Stimulated activated CD8-positive, alpha-beta memory T cell treated with anti-CD3 and anti-CD28 coated beads, Interleukin-12 subunit alpha, Interleukin-12 subunit beta, amount 100 ng/mL, for 4 hours (primary cell): ENCODE data around the gene HSPB8.

Experiments
- DNase-seq: peaks from one replicate; pipeline ENCODE4 v3.0.0-alpha.2; 2020; ENCODE audit warnings: low read depth

Gene HSPB8

GRCh38 chr12:119171291-119171690 lies 7.4 kb upstream of the HSPB8 start:
- no peak for DNase-seq

- no peak for DNase-seq
Observed at GRCh38 chr12:119171691-119172425, 6.9 kb upstream of the HSPB8 start.

- DNase-seq = no peak
Observed at GRCh38 chr12:119175081-119175480, 3.6 kb upstream of the HSPB8 start.

DNA sequence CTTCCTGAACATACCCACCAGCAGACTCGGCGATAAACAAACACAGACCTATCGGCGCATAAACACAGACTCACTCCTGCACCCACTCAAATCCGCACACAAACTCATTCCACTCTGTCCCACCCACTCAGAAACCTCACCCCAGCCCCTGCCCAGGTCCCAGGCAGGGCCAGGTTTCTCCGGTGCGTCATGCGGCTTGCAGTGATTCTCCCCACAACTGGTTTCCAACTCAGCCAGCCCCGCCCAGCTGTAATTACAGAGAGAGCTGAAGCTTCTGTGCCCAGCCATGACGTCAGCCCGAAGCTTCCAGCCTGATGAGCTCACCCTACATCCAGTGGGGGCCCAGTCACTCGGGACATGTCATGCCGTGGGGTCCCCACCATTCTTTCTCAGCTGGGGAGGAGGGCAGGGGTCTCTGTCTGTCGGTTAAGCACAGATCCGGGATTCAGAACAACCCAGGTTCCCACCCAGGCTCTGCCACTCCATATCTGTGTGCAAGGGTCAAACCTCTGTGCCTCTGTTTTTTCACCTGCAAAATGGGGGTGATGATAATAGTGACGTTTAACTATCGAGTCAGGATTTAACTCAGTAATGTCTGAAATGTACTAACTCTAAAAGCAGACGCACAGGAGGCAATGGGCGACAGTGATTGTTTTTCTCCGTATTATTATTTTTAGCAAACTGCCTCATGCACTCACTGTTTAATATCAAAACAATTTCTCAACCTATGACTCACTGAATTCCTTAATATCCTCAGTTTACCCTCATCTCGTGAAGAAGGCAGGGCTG lies 2.3 kb upstream of the HSPB8 start:
- no peak for DNase-seq

DNA sequence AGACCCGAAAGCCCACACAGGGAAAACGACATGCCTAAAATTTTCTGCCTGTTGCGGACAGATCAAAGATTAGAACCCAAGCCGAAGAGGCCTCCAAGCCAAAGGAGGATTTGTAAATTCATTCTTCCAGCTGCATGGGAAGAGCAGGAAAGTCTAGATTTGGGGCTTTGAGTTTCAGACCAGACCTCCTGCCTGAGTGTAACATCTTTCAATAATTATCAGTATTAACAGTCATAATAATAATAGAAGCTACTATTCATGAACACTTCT lies 1.7 kb upstream of the HSPB8 start:
- DNase-seq = no peak

- DNase-seq = no peak
Observed at GRCh38 chr12:119177724-119178380, 879 bp upstream of the HSPB8 start.

DNA sequence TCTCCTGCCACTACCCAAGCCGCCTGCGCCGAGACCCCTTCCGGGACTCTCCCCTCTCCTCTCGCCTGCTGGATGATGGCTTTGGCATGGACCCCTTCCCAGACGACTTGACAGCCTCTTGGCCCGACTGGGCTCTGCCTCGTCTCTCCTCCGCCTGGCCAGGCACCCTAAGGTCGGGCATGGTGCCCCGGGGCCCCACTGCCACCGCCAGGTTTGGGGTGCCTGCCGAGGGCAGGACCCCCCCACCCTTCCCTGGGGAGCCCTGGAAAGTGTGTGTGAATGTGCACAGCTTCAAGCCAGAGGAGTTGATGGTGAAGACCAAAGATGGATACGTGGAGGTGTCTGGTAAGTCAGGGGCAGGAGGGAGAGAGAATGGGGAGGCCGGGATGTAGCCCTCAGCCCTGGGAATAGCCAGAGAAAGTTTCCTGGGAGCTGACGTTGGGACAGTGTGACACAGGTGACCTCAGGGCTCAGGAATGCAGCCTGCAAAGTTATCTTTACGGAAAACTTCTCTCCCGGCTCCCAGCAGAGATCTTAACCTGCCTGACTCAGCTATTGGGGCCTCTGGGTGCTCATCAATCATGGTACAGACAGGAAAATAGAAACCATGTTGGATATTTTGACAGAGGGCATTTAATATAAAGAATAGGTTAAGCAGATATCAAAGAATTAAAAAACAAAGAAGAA lies 747 bp downstream of the HSPB8 start:
- DNase-seq = no peak

- DNase-seq = no peak
Observed at GRCh38 chr12:119180380-119181040, 1.8 kb downstream of the HSPB8 start.

DNA sequence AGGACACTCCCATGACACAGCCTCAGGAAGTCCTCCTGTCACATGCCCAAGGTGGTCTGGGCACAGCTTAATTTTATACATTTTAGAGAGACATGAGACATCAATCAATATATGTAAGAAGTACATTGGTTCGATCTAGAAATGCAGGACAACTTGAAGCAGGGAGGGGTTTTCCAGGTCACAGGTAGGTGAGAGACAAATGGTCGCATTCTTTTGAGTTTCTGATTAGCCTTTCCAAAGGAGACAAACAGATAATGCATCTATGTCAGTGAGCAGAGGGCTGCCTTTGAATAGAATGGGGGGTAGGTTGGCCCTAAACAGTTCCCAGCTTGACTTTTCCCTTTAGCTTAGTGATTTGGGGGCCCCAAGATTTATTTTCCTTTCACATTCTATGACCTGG lies 2.5 kb downstream of the HSPB8 start:
- no peak for DNase-seq

- no peak for DNase-seq
Observed at GRCh38 chr12:119181944-119182343, 3.2 kb downstream of the HSPB8 start.

GRCh38 chr12:119182701-119183493 lies 4.2 kb downstream of the HSPB8 start:
- no peak for DNase-seq

- DNase-seq = no peak
Observed at GRCh38 chr12:119183942-119184695, 5.4 kb downstream of the HSPB8 start.

DNA sequence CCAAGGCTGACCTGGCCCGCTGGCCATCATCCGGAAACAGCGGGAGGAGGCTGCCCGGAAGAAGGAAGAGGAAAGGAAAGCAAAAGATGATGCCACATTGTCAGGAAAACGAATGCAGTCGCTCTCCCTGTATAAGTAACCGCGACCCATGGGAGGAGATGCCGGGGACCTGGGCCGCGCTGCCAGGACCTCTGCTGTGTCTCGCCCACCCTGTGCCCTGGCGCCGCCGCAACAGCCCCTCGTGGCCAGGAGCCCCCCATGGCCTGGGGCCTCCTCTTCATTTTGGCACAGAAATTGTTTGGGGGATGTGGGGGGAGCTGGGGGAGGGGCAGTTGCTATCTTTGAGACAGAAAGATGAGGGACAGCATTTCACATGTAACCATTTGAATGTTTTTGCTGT lies 16.5 kb downstream of the HSPB8 start:
- no peak for DNase-seq

DNA sequence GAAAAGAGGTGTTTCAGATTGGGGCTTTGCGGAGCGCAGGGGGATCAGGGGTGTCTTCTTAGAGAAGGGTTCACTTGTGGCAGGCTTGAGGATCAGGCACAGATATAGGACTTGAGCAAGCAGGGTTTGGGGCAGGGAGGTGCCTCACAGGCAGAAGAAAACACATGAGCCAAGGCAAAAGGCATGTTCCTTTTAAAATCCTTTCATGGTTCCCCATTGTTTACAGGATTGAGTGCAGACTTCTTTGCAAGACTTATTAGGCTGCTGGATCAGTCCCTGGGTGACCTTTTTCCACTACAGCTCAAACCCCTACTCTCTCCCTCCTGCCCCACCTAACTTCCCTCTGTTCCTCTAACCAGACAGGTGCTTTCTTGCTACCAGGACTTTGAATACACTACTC lies 19.7 kb downstream of the HSPB8 start:
- DNase-seq = no peak

DNA sequence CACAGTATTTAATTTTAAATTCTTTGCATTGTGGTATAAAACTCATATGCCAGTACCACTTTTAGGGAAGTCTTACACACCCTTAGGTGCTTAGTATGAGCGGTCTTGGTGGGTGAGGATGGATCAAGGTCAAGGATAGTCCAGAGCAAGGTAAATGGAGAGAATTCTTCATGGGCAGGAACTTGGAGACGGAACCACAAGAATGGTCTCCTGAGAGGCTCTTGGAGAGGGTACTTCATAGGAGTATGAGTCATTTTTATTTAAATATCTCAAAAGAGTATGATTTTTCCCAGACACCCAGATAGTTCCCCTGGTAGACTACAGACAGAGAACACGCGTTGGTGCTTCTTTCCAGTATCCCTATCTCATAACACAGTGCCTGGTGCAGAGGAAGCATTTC lies 21.9 kb downstream of the HSPB8 start:
- no peak for DNase-seq

DNA sequence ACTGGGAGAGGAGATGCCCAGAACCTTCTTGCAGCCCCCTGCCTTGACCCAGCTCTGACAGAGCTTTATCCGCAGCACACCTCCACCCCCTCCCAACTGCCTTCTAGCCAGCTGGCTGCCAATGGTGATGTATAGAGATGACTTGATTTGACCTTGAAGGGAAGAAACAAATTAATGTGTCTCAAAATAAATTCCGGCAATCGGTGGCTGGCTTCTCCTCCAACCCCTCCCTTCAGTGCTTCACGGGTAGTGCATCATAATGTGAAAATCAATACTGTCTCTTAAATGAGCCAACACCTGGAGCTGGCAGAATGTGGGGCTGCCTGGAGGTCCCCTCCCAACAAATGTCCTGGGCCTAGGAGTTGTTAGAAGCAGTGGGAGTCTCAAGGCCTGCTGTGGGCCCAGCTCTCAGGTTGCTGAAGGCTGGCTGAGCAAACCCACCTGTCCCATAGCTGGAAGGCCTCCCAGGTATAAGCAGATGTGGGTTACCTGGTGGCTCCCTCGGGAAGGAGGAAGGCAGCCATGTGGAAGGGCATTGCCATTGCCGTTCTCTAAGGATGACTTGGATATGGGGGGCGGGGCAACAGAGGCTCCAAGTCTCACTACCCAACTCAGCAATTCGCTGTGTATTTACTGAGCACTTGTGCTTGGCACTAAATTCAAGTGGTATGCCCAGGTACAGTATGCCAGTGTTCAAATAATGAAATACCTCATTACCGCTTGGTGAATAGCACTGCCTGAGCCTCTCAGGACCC lies 23.2 kb downstream of the HSPB8 start:
- DNase-seq = no peak

DNA sequence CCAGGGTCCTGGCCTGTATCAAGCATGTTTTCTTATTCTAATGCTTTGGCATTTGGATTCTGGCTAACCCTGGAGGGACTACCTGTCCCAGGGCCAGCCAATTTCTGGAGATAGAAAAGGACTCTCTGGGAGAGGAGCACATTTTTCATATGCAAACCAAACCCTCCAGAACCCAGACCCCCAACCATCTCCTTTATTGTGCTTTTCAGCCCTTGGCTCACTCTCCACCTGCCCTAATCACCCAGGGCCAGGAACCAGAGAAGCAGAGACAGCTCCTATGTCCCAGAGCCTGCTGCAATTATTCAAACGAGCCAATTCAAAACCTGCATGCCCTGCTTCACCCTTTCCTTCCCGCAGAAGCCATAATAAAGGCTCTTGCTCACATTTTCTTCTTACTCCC lies 23.8 kb downstream of the HSPB8 start:
- no peak for DNase-seq

DNA sequence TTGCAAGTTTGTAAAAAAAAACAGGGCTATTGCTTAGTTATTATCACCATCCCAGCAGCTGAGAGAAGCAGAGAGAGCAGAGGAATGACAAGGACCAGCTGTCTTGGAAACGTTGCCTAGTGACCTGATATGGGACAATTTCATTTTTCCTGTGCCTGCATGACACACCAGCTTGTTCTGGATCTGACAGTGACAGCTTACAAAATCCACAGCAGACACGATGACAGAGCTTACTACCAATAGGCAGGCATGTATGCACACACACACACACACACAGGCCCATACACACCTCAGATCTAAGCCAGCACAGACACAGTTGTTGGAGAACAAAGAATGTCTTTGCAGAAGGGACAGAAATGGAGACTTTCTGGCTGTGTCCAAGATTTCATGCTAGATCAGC lies 25.4 kb downstream of the HSPB8 start:
- DNase-seq = no peak

DNA sequence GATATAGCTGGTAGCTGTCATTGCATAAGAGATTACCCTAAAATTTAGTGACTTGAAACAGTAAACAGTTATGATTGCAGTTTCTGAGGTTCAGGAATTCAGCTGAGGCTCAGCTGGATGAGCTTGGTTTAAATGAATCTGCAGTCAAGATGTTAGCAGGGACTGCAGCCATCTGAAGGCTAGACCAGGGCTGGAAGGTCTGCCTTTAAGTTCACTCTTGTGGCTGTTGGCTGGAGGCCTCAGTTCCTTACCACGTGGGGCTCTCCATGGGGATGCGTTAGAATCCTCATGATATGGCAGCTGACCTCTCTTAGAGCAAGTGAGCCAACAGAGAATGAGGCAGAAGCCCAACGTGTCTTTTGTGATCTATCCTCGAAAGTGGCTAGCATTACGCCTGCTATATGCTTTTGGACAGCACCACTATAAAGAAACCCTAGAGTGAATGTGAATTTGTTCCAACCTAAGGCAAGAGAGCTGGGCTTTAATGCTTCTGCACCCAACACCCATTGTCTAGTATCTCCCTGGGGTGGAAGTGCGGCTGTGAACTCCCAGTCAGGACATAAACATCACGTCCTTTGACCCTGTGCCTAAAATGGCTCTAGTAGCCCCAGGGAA lies 26.0 kb downstream of the HSPB8 start:
- no peak for DNase-seq
